PC-3 (cell line): ENCODE results near the gene CARMIL1. TPM values are rescaled to one million over a fixed set of nuclear protein-coding genes. Genes with fewer than 3 reads are reported as not detected.

Source experiments
- ATAC-seq: fragments of 200-7000 bp; cut with Tn5 transposase; 2 replicates; pipeline ENCODE4 v1.9.1; 2020; ENCODE audit warnings: mild to moderate bottlenecking, moderate library complexity
- BruUV-seq: library from RNA; stranded (reverse); fragments of 400-500 nt; replicated peaks from 2 replicates; lab custom pipeline; 2021; lab: Mats Ljungman, UMichigan
- CTCF ChIA-PET: fragments of 300-600 bp; sonication (Branson Sonifier 250); formaldehyde crosslinking; loops from one replicate; lab custom pipeline; 2022; ENCODE audit warnings: antibody characterized with exemption; lab: Charles Lee
- POLR2A ChIA-PET: fragments of 300-600 bp; sonication (Branson Sonifier 250); formaldehyde crosslinking; loops from one replicate; lab custom pipeline; 2022; ENCODE audit warnings: antibody characterized with exemption; ENCODE audit not compliant: unreplicated experiment; lab: Charles Lee
- DNase-seq: peaks from one replicate; pipeline ENCODE4 v3.0.0-alpha.2; 2015
- H2AFZ ChIP-seq: fragments of 300-600 bp; sonication (generic); 2 replicates; pipeline ENCODE4 v1.6.0; 2016; ENCODE audit warnings: antibody characterized with exemption, low read length
- H3F3A ChIP-seq: fragments of 300-600 bp; sonication (generic); one replicate; pipeline ENCODE4 v1.6.0; 2017; ENCODE audit warnings: antibody characterized with exemption, low read length, control low read depth, mild to moderate bottlenecking; ENCODE audit not compliant: unreplicated experiment
- H3K27ac ChIP-seq: fragments of 300-600 bp; sonication (generic); 2 replicates; pipeline ENCODE4 v1.5.1; 2016; ENCODE audit warnings: mild to moderate bottlenecking, low read length
- H3K27me3 ChIP-seq: fragments of 300-600 bp; sonication (generic); 2 replicates; pipeline ENCODE4 v1.6.1; 2016; ENCODE audit warnings: low read length, mixed read lengths
- H3K36me3 ChIP-seq: fragments of 300-600 bp; sonication (generic); 2 replicates; pipeline ENCODE4 v1.6.1; 2016; ENCODE audit warnings: low read depth, mixed run types, low read length, mixed read lengths
- H3K4me1 ChIP-seq: fragments of 300-600 bp; sonication (generic); 2 replicates; pipeline ENCODE4 v1.5.1; 2016; ENCODE audit warnings: low read length; ENCODE audit not compliant: insufficient read depth
- H3K4me2 ChIP-seq: fragments of 300-600 bp; sonication (generic); 2 replicates; pipeline ENCODE4 v1.6.0; 2016; ENCODE audit warnings: low read length
- H3K4me3 ChIP-seq: fragments of 300-600 bp; sonication (generic); 2 replicates; pipeline ENCODE4 v1.5.1; 2016; ENCODE audit warnings: mild to moderate bottlenecking, low read length, mixed read lengths
- H3K79me2 ChIP-seq: fragments of 300-600 bp; sonication (generic); 2 replicates; pipeline ENCODE4 v1.6.1; 2017; ENCODE audit warnings: low read length, mixed read lengths
- H3K9ac ChIP-seq: fragments of 300-600 bp; sonication (generic); 2 replicates; pipeline ENCODE4 v1.6.0; 2016; ENCODE audit warnings: mild to moderate bottlenecking, low read length
- H3K9me2 ChIP-seq: fragments of 300-600 bp; sonication (generic); replicated peaks from 2 replicates; pipeline ENCODE4 v1.6.1; 2016; ENCODE audit warnings: mixed run types, low read length, mixed read lengths
- H3K9me3 ChIP-seq: fragments of 300-600 bp; sonication (generic); 2 replicates; pipeline ENCODE4 v1.6.1; 2016; ENCODE audit warnings: low read length, mixed read lengths
- H4K20me1 ChIP-seq: fragments of 300-600 bp; sonication (generic); 2 replicates; pipeline ENCODE4 v1.6.1; 2016; ENCODE audit warnings: low read length, mixed read lengths
- CTCF ChIP-seq: fragments of 300-600 bp; sonication (generic); conservative IDR thresholded peaks from 2 replicates; pipeline ENCODE4 v1.5.1; 2017; ENCODE audit warnings: antibody characterized with exemption, low read depth, mild to moderate bottlenecking, low read length
- EZH2 ChIP-seq: fragments of 300-600 bp; sonication (generic); IDR thresholded peaks from one replicate; pipeline ENCODE4 v1.6.1; 2017; ENCODE audit warnings: antibody characterized with exemption, mild to moderate bottlenecking, low read length; ENCODE audit not compliant: unreplicated experiment
- EZH2phosphoT487 ChIP-seq: fragments of 300-600 bp; sonication (generic); IDR thresholded peaks from 2 replicates; pipeline ENCODE4 v1.6.1; 2018; ENCODE audit warnings: mild to moderate bottlenecking, antibody characterized with exemption, low read length, borderline replicate concordance
- intact Hi-C: fragments of 100-400 bp; cut with micrococcal nuclease; formaldehyde crosslinking; loops from 2 replicates; pipeline ENCODE4 v1.9.0; 2023
- total RNA-seq: library from RNA; depleted of rRNA; stranded (reverse); fragments of >200 nt; gene quantifications from 2 replicates; pipeline ENCODE4 v1.2.3, GENCODE V29; 2014

CARMIL1 gene
- total RNA-seq, 1 experiment from 2014 or later, result 22.0 TPM

- ATAC-seq (no peak), DNase-seq (no peak)
- Histone ChIP-seq H3K9ac (no peak overlapping the region), H3F3A (no peaks in the 10 kb centered on the region), H3K4me2 (no peak overlapping the region), H3K27ac (no peak overlapping the region), H4K20me1 (no peaks in the 10 kb centered on the region), H3K36me3 (no peaks in the 10 kb centered on the region), H3K79me2 (no peaks in the 10 kb centered on the region), H2AFZ (no peak overlapping the region), H3K4me3 (no peak overlapping the region), H3K9me2 (no peaks in the 10 kb centered on the region), H3K27me3 (peaks cover 67% of the 10 kb centered on the region), H3K4me1 (no peaks in the 10 kb centered on the region), H3K9me3 (no peaks in the 10 kb centered on the region)
- intact Hi-C loops, result no loop called here
- BruUV-seq, result no TSS peak
- ChIA-PET POLR2A (no interaction called here), CTCF (no interaction called here)
- TF ChIP-seq EZH2, result no peak
Measured at GRCh38 chr6:25640446-25640845, 361.3 kb downstream of the CARMIL1 start.

GRCh38 chr6:25640891-25641290 is 361.7 kb downstream of the CARMIL1 start:
- Histone ChIP-seq H3K79me2 (no peaks in the 10 kb centered on the region), H3K27ac (no peak overlapping the region), H4K20me1 (no peaks in the 10 kb centered on the region), H3K9me2 (no peaks in the 10 kb centered on the region), H3K27me3 (peaks cover 67% of the 10 kb centered on the region), H3K9ac (no peak overlapping the region), H3K4me2 (no peak overlapping the region), H3K36me3 (no peaks in the 10 kb centered on the region), H3K4me1 (no peaks in the 10 kb centered on the region), H3K9me3 (no peaks in the 10 kb centered on the region), H3F3A (no peaks in the 10 kb centered on the region), H2AFZ (no peak overlapping the region), H3K4me3 (no peak overlapping the region)
- ChIA-PET POLR2A (no interaction called here), CTCF (no interaction called here)
- no TSS peak for BruUV-seq
- ATAC-seq, result no peak
- intact Hi-C loops, result no loop called here
- no peak for TF ChIP-seq EZH2phosphoT487
- no peak for TF ChIP-seq EZH2
- no peak for TF ChIP-seq CTCF
- DNase-seq, result no peak

- POLR2A ChIA-PET, result no interaction called here
- H3K4me1 ChIP-seq, result no peaks in the 10 kb centered on the region
Measured at GRCh38 chr6:25641377-25641776, 362.2 kb downstream of the CARMIL1 start.

More at GRCh38 chr6:25641377-25641776, 362.2 kb downstream of the CARMIL1 start:
- CTCF ChIA-PET, result no interaction called here
- Histone ChIP-seq H3K79me2 (no peaks in the 10 kb centered on the region), H3K9ac (no peak overlapping the region), H3K36me3 (no peaks in the 10 kb centered on the region), H3K27ac (no peak overlapping the region), H2AFZ (no peak overlapping the region), H3K4me3 (no peak overlapping the region), H3K9me2 (no peaks in the 10 kb centered on the region), H3K4me2 (no peak overlapping the region), H4K20me1 (no peaks in the 10 kb centered on the region), H3F3A (no peaks in the 10 kb centered on the region), H3K27me3 (peaks cover 71% of the 10 kb centered on the region), H3K9me3 (no peaks in the 10 kb centered on the region)
- no peak for ATAC-seq
- TF ChIP-seq CTCF (no peak), EZH2 (no peak), EZH2phosphoT487 (no peak)
- no TSS peak for BruUV-seq
- intact Hi-C loops, result no loop called here
- no peak for DNase-seq
